CD4-positive, alpha-beta memory T cell (primary cell): ENCODE measurements around the gene ISL2. TPM values are rescaled to one million over a fixed set of nuclear protein-coding genes. Genes with fewer than 3 reads are reported as not detected.

Experiments used
- CTCF ChIA-PET: fragments of 350-600 bp; sonication (Branson Sonifier 250); formaldehyde crosslinking; loops from one replicate; lab custom pipeline; 2021; ENCODE audit warnings: inconsistent platforms; ENCODE audit not compliant: partially characterized antibody; lab: Charles Lee
- POLR2A ChIA-PET: fragments of 350-600 bp; sonication (Branson Sonifier 250); formaldehyde crosslinking; loops from one replicate; lab custom pipeline; 2021; ENCODE audit not compliant: partially characterized antibody; lab: Charles Lee
- DNase-seq, 5 donors: peaks; one replicate each; pipeline versions ENCODE4 v3.0.0 to v3.0.0-alpha.2; 2020 to 2022; ENCODE audit warnings: mixed read lengths in 1 of 5
- H3K27ac ChIP-seq: one replicate; pipeline ENCODE4 v1.7.0; 2013; ENCODE audit warnings: low read depth, low read length
- H3K27me3 ChIP-seq: 2 replicates; pipeline ENCODE4 v1.7.0; 2013; ENCODE audit warnings: mild to moderate bottlenecking, low read length, moderate library complexity; ENCODE audit not compliant: insufficient read depth
- H3K36me3 ChIP-seq: 2 replicates; pipeline ENCODE4 v1.7.0; 2013; ENCODE audit warnings: mild to moderate bottlenecking, low read length, moderate library complexity; ENCODE audit not compliant: insufficient read depth
- H3K4me1 ChIP-seq: 2 replicates; pipeline ENCODE4 v1.7.0; 2013; ENCODE audit warnings: mild to moderate bottlenecking, low read length, moderate library complexity; ENCODE audit not compliant: insufficient read depth
- H3K4me3 ChIP-seq, 2 donors: one replicate each; pipeline ENCODE4 v1.7.0; 2013; ENCODE audit warnings: low read length in 2 of 2, mild to moderate bottlenecking in 1 of 2
- H3K9me3 ChIP-seq, 2 donors: one replicate each; pipeline ENCODE4 v1.7.0; 2013; ENCODE audit warnings: low read length in 2 of 2, control low read depth in 1 of 2; ENCODE audit not compliant: control insufficient read depth in 1 of 2
- H3K27ac Mint-ChIP-seq, 7 donors: one replicate each; pipeline ENCODE4 v1.8.0; 2020 to 2021; ENCODE audit warnings: mixed read lengths in 7 of 7, mild to moderate bottlenecking in 6 of 7, inconsistent platforms in 3 of 7, moderate library complexity in 3 of 7
- H3K27me3 Mint-ChIP-seq, 2 donors: one replicate each; pipeline ENCODE4 v1.8.0; 2020 to 2021; ENCODE audit warnings: mixed read lengths in 2 of 2
- H3K36me3 Mint-ChIP-seq, 2 donors: one replicate each; pipeline ENCODE4 v1.8.0; 2020 to 2021; ENCODE audit warnings: mixed read lengths in 2 of 2, inconsistent platforms in 1 of 2, mild to moderate bottlenecking in 1 of 2
- H3K4me1 Mint-ChIP-seq, 4 donors: one replicate each; pipeline ENCODE4 v1.8.0; 2020 to 2021; ENCODE audit warnings: mixed read lengths in 4 of 4, mild to moderate bottlenecking in 1 of 4
- H3K4me3 Mint-ChIP-seq, 8 donors: one replicate each; pipeline ENCODE4 v1.8.0; 2020 to 2021; ENCODE audit warnings: mixed read lengths in 8 of 8, mild to moderate bottlenecking in 7 of 8, moderate library complexity in 6 of 8, inconsistent platforms in 3 of 8
- H3K9me3 Mint-ChIP-seq, 8 donors: one replicate each; pipeline ENCODE4 v1.8.0; 2020 to 2021; ENCODE audit warnings: mixed read lengths in 8 of 8, mild to moderate bottlenecking in 5 of 8, inconsistent platforms in 3 of 8, moderate library complexity in 1 of 8
- intact Hi-C: fragments of 100-400 bp; cut with micrococcal nuclease; formaldehyde crosslinking; loops from one replicate; pipeline ENCODE4 v1.15.1; 2023
- polyA plus RNA-seq, 2 donors: library from polyadenylated mRNA; unstranded; fragments of 300-500 nt; fragmentation: Illumina TruSeq; gene quantifications; one replicate each; pipeline ENCODE4 v1.2.3, GENCODE V29; 2021
- total RNA-seq, 2 experiments: library from RNA; stranded (reverse); gene quantifications; one replicate each; pipeline ENCODE4 v1.2.3, GENCODE V29; 2021

ISL2 gene
- total and polyA plus RNA-seq, 4 experiments from 2014 or later = not detected

DNA sequence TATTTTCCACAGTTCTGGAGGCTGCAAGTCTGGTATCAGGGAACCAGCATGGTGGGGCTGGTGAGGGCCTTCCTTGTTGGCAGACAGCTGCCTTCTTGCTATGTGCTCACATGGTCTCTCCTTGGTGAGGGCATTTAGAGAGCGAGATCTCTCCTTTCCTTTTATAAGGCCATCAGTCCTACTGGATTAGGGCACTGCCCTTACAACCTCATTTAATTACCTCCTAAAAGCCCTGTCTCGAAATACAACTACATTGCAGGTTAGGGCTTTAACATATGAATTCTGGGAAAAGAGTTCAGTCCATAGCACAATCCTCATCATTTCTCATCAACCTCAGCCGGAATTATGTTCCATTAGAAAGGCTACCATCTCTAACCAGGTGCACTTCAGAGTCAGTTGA, 21.9 kb downstream of the ISL2 start:
- ChIA-PET POLR2A (no interaction called here), CTCF (no interaction called here)
- Mint-ChIP-seq H3K36me3 (peaks cover 3 to 25% of the 10 kb centered on the region in 2 donors), H3K27me3 (no peaks in the 10 kb centered on the region), H3K4me3 (no peak overlapping the region), H3K4me1 (no peaks in the 10 kb centered on the region), H3K27ac (no peak overlapping the region), H3K9me3 (no peaks in the 10 kb centered on the region)
- Histone ChIP-seq H3K27me3 (no peaks in the 10 kb centered on the region), H3K27ac (no peak overlapping the region), H3K4me1 (no peaks in the 10 kb centered on the region), H3K4me3 (no peak overlapping the region), H3K36me3 (no peaks in the 10 kb centered on the region), H3K9me3 (no peaks in the 10 kb centered on the region)
- no peak for DNase-seq
- intact Hi-C loops = no loop called here

DNA sequence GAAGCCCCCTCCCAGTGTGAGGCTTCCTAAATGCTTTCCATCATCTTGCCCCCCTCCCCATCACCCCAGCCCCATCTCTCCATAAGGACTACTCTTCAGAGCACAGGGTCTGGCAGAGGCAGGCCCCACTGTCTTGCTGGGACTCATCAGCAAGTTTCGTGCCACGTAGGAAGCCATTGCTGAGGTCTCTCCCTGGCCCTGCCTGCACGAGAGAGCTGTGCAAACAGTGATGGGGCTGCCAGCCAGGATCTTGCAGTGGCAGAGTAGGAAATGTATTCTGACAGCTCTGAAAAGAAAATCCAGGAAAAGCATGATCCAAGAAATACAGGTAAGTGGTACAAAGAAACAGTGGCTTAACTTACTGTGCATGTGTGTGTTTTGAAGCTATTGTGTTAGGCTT, 22.6 kb downstream of the ISL2 start:
- POLR2A ChIA-PET = no interaction called here

DNA sequence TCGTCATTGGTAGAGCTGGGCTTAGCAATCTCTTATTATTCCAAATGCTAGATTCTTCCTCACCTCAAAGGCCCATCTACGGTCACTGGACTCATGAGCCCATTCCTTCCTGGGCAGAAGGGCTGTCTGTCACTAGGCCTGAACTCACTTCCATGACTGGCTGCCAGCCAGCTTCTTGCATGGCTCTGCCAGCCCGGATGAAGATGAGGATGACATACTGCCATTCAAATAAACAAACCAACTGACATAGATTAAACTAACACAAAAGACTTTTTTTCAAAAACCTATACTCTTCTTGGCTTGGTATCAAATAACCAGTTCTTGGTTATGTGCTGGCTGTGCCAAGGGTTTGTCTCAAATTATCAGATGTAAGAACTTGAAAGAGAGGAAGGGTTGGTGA, 23.8 kb downstream of the ISL2 start:
- H3K27me3 Mint-ChIP-seq = no peaks in the 10 kb centered on the region
- CTCF ChIA-PET = no interaction called here
- H3K4me3 ChIP-seq = no peak overlapping the region
- no peaks in the 10 kb centered on the region for H3K9me3 ChIP-seq
- POLR2A ChIA-PET = no interaction called here
- H3K9me3 Mint-ChIP-seq = no peaks in the 10 kb centered on the region
- H3K36me3 Mint-ChIP-seq = peaks cover 2 to 39% of the 10 kb centered on the region in 2 donors
- no peaks in the 10 kb centered on the region for H3K27me3 ChIP-seq
- no peaks in the 10 kb centered on the region for H3K4me1 Mint-ChIP-seq
- no peak overlapping the region for H3K27ac Mint-ChIP-seq
- DNase-seq = no peak
- no peaks in the 10 kb centered on the region for H3K36me3 ChIP-seq
- no peaks in the 10 kb centered on the region for H3K4me1 ChIP-seq
- H3K4me3 Mint-ChIP-seq = no peak overlapping the region
- no peak overlapping the region for H3K27ac ChIP-seq
- intact Hi-C loops = no loop called here

More for the DNA sequence above, 22.6 kb downstream of the ISL2 start:
- DNase-seq = no peak
- Mint-ChIP-seq H3K27me3 (no peaks in the 10 kb centered on the region), H3K4me1 (no peaks in the 10 kb centered on the region), H3K9me3 (no peaks in the 10 kb centered on the region), H3K27ac (no peak overlapping the region), H3K4me3 (no peak overlapping the region), H3K36me3 (peaks cover 3 to 31% of the 10 kb centered on the region in 2 donors)
- CTCF ChIA-PET = no interaction called here
- no peaks in the 10 kb centered on the region for H3K36me3 ChIP-seq
- no peaks in the 10 kb centered on the region for H3K27me3 ChIP-seq
- H3K9me3 ChIP-seq = no peaks in the 10 kb centered on the region
- no peak overlapping the region for H3K27ac ChIP-seq
- H3K4me1 ChIP-seq = no peaks in the 10 kb centered on the region
- H3K4me3 ChIP-seq = no peak overlapping the region
- intact Hi-C loops = no loop called here

DNA sequence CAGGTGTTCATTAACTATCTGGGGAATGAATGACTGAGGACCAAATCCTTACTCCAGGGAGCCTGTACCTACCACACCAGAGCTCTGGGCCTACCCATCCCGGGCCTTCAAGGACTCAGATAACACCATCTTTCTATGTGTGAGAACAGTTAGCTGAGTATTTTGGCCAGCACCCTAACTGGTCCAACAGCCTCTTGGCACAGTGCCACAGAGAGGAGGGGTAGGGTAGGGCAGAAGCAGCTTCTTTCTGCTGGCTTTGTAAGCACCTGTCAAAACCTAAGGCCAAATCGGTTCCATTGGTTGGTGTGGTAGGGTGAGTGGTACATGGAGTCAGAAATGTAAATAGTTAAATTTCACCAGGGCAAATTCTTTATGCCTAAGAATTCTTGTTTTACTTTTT, 26.7 kb downstream of the ISL2 start:
- no peaks in the 10 kb centered on the region for H3K27me3 Mint-ChIP-seq
- no peak overlapping the region for H3K4me3 Mint-ChIP-seq
- H3K36me3 Mint-ChIP-seq = peaks cover 1 to 35% of the 10 kb centered on the region in 2 donors
- ChIA-PET POLR2A (no interaction called here), CTCF (no interaction called here)
- no peaks in the 10 kb centered on the region for H3K4me1 Mint-ChIP-seq
- Histone ChIP-seq H3K36me3 (no peaks in the 10 kb centered on the region), H3K27ac (no peak overlapping the region), H3K27me3 (no peaks in the 10 kb centered on the region), H3K9me3 (no peaks in the 10 kb centered on the region), H3K4me3 (no peak overlapping the region), H3K4me1 (no peaks in the 10 kb centered on the region)
- DNase-seq = no peak
- H3K9me3 Mint-ChIP-seq = no peaks in the 10 kb centered on the region
- peak overlapping the region in 1 of 7 donors; percentile 42 for H3K27ac Mint-ChIP-seq
- intact Hi-C loops = no loop called here

DNA sequence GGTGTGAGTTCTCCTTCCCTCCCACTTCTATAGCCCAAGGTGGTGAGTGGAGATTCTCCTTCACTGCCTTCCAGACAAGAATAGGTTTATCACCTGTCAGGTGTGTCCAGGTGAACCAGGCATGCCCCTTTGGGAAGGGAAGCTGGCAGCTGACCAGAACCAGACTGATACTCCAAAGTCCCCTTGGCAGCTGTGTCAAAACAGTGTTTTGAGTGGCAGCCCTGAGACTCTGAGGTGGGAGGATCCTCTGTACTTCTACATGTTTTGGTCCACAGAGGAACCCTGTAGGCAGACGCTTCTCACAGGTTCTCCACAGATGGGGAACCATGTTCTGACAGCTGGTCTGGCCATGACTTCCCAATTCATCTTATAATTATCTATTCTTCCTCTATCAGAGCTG, 30.1 kb downstream of the ISL2 start:
- Mint-ChIP-seq H3K36me3 (peaks cover 1 to 30% of the 10 kb centered on the region in 2 donors), H3K27me3 (no peaks in the 10 kb centered on the region)

DNA sequence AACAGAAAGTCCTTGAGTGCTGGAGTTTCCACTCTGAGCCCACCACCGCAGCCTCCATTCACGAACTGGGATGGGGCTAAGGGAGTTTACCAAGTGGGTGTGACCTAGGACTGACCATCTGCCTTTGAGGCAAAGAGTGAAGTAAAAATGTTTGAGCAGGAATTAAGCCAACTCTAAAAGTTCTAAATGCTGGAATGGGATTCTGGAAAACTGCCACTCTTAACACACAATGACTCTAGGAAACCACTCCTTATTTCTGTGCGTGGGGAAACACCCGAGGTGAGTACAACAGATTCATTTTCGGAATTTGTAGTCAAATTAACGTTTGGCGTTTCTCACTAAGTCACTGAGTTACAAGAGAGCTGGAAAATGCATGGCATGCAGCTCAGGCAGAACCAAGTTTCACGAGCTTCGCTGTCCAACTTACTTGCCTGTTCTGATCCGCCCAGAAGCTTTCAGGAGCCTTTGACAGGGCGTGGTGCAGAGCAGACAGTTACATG, 31.6 kb downstream of the ISL2 start:
- ChIA-PET POLR2A (no interaction called here), CTCF (no interaction called here)
- H3K27ac ChIP-seq = no peak overlapping the region
- Mint-ChIP-seq H3K27me3 (no peaks in the 10 kb centered on the region), H3K9me3 (no peaks in the 10 kb centered on the region), H3K4me1 (no peaks in the 10 kb centered on the region), H3K4me3 (no peak overlapping the region), H3K36me3 (peaks cover 11 to 43% of the 10 kb centered on the region in 2 donors), H3K27ac (no peak overlapping the region)
- H3K27me3 ChIP-seq = no peaks in the 10 kb centered on the region
- H3K4me1 ChIP-seq = no peaks in the 10 kb centered on the region
- H3K4me3 ChIP-seq = no peak overlapping the region
- intact Hi-C loops = no loop called here
- no peaks in the 10 kb centered on the region for H3K36me3 ChIP-seq
- no peaks in the 10 kb centered on the region for H3K9me3 ChIP-seq
- no peak for DNase-seq

More for the DNA sequence above, 30.1 kb downstream of the ISL2 start:
- Histone ChIP-seq H3K27ac (no peak overlapping the region), H3K27me3 (no peaks in the 10 kb centered on the region), H3K9me3 (no peaks in the 10 kb centered on the region), H3K4me3 (no peak overlapping the region), H3K4me1 (no peaks in the 10 kb centered on the region), H3K36me3 (no peaks in the 10 kb centered on the region)
- POLR2A ChIA-PET = no interaction called here
- H3K9me3 Mint-ChIP-seq = no peaks in the 10 kb centered on the region
- no peaks in the 10 kb centered on the region for H3K4me1 Mint-ChIP-seq
- intact Hi-C loops = no loop called here
- CTCF ChIA-PET = no interaction called here
- DNase-seq = no peak
- H3K4me3 Mint-ChIP-seq = no peak overlapping the region
- peak overlapping the region in 1 of 7 donors; percentile 8 for H3K27ac Mint-ChIP-seq

DNA sequence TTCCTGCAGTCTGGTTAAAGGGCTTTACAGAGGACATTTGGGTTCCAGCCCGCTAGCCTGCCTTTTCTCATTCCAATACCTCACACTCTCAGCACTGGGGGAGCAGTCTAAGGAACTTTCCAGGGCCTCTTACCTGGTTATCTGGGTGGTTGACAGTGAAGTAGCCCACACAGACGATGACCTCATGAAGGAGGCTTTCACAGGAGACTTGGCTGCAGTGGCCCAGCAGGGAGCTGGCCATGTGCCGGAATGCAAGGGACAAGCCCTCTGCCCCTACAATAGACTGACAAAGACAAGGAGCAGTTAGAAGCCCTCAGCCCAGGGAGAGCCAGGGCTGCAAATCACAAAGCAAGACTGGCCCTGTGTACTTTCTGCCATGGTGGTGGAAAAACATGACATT, 39.5 kb downstream of the ISL2 start:
- H3K27me3 Mint-ChIP-seq = no peaks in the 10 kb centered on the region
- no peaks in the 10 kb centered on the region for H3K27me3 ChIP-seq
- H3K4me1 Mint-ChIP-seq = no peaks in the 10 kb centered on the region
- no peak overlapping the region for H3K27ac Mint-ChIP-seq
- H3K9me3 ChIP-seq = no peaks in the 10 kb centered on the region
- H3K4me3 ChIP-seq = no peak overlapping the region
- H3K9me3 Mint-ChIP-seq = no peaks in the 10 kb centered on the region
- ChIA-PET POLR2A (no interaction called here), CTCF (no interaction called here)
- H3K4me1 ChIP-seq = no peaks in the 10 kb centered on the region
- DNase-seq = no peak
- intact Hi-C loops = no loop called here
- H3K36me3 Mint-ChIP-seq = peaks cover 36 to 40% of the 10 kb centered on the region in 2 donors
- no peaks in the 10 kb centered on the region for H3K36me3 ChIP-seq
- no peak overlapping the region for H3K4me3 Mint-ChIP-seq
- no peak overlapping the region for H3K27ac ChIP-seq

DNA sequence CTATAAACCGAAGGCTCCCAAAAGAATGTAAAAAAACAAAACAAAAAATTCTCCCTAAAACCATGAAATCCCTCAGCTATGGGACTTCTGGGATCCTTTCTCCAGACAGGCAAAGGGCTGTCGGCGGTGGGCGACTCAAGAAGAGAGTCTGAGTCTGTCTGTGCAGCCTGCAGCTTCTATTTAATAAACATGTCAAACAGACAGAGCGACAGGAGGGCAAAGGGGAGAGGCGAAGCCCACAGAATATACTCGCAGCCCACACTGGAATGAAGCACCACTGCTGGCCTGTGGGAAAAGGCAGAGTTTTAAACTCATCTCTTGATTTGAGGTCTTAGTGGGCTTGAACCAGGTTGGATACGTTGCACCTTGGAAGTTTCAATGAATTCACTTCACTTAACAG, 40.2 kb downstream of the ISL2 start:
- H3K9me3 ChIP-seq = no peaks in the 10 kb centered on the region
- ChIA-PET POLR2A (no interaction called here), CTCF (no interaction called here)
- H3K27me3 Mint-ChIP-seq = no peaks in the 10 kb centered on the region
- H3K4me1 ChIP-seq = no peaks in the 10 kb centered on the region
- no peaks in the 10 kb centered on the region for H3K9me3 Mint-ChIP-seq
- no peak overlapping the region for H3K27ac ChIP-seq
- peaks cover 40 to 45% of the 10 kb centered on the region in 2 donors for H3K36me3 Mint-ChIP-seq
- H3K4me1 Mint-ChIP-seq = no peaks in the 10 kb centered on the region
- no peak overlapping the region for H3K27ac Mint-ChIP-seq
- H3K4me3 Mint-ChIP-seq = no peak overlapping the region
- intact Hi-C loops = no loop called here
- DNase-seq = no peak
- H3K4me3 ChIP-seq = no peak overlapping the region
- no peaks in the 10 kb centered on the region for H3K36me3 ChIP-seq
- no peaks in the 10 kb centered on the region for H3K27me3 ChIP-seq
